HG02642 (cell line): ENCODE data around the gene RIC8B.
A peak's percentile ranks its signal among the peaks of the same experiment; 100 is the strongest.
"Not testable (repeated sequence)": the region's sequence is repeated elsewhere in the genome, so short reads cannot be mapped to it uniquely, and the experiment has no call there.

Experiments used
- ATAC-seq: cut with Tn5 transposase; IDR thresholded peaks from one replicate; pipeline ENCODE4 v1.9.1; 2021; ENCODE audit warnings: mild to moderate bottlenecking; ENCODE audit not compliant: unreplicated experiment, poor library complexity

The RIC8B gene, protein sequence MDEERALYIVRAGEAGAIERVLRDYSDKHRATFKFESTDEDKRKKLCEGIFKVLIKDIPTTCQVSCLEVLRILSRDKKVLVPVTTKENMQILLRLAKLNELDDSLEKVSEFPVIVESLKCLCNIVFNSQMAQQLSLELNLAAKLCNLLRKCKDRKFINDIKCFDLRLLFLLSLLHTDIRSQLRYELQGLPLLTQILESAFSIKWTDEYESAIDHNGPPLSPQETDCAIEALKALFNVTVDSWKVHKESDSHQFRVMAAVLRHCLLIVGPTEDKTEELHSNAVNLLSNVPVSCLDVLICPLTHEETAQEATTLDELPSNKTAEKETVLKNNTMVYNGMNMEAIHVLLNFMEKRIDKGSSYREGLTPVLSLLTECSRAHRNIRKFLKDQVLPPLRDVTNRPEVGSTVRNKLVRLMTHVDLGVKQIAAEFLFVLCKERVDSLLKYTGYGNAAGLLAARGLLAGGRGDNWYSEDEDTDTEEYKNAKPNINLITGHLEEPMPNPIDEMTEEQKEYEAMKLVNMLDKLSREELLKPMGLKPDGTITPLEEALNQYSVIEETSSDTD

DNA sequence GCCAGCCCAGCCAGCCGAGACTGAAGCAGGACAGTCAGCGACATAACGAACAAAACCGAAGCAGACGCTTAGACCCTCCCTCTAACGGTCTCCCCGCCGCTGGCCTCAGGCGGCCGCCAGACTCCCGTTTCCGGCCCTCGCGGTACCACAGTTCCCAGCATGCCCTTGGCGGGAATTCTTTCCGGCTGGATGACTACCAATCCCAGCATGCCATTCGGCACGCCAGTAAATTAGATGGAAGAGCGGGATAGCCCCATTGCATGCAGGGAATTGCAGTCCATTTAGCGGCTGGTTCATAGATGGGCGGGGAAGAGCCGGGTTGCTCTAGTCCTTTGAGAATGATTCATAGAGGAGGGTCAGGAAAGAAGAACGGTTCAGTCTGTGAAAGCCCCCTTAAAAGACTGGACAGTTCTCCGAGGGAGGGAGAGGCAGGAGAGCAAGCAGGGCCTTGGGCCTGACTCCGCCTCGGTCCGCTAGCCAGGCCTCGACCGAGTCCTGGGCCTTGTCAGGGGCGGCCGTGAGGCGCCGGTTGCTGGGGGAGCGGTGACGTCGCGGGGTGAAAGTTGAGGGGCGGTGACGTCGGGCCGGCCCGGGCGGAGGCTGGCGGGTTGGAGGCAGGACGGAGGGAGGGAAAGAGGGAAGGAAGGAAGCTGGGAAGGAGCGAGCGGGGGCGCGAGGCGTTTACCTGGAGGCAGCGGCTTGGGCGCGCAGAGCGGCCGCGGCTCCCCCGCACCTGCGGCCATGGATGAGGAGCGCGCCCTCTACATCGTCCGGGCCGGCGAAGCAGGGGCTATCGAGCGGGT, at the start of gene RIC8B:
TSS of gene RIC8B (plus strand) at position 678 of the 803 bp plus-strand sequence. CDS start at position 742, 64 bp downstream.
- peak; percentile 90 for ATAC-seq

DNA sequence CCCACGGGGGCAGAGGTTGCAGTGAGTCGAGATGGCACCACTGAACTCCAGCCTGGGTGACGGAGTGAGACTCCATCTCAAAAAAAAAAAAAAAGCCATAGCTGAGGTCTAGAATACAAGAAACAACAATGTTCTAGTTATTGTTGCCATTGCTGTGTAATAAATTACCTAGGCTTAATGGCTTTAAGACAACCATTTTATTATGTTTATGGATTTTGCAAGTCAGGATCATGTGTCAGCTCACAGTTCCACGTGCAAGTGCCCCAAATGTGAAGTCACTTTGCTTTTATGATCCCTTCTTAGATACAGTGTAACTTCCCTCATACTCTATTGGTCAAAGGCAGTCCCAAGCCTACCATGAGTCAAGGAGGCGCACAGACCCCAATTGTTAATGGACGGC, 49.5 kb upstream of the RIC8B start:
- ATAC-seq, result no peak

GRCh38 chr12:106726603-106727202, 47.8 kb upstream of the RIC8B start:
- ATAC-seq, result not testable (repeated sequence)

DNA sequence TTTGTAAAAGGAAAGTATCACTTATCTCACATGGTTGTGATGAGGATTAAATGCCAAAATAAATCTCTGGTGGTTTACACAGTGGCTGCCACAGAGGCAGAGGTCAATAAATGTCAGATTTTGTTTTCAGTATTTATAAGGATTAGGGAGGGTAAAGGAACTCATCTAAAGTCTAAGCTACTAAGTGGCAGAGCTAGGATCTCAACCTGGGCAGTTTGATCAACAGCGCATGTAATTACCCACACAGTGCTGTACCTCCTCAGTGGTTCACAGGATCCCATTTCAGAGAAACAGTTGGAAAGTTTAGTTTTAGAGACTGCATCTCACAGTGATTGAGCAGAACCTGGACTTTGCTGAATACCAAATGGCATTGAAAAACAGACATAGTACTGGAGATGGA, 44.9 kb upstream of the RIC8B start:
- ATAC-seq, result no peak

DNA sequence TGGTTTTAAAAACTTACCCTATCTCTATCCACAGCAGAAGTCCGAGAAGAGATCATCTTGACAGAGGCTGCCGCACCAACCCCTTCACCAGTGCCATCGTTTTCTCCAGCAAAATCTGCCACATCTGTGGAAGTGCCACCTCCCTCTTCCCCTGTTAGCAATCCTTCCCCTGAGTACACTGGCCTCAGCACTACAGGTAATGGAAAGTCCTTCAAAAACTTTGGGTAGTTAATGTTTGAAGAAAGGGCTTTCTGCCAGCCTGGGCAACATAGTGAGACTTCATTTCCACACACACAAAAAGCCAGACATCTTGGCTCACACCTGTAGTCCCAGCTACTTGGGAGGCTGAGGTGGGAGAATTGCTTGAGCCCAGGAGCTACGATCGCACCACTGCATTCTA, 41.6 kb upstream of the RIC8B start:
- no peak for ATAC-seq

- ATAC-seq, result no peak
Observed at GRCh38 chr12:106733660-106734059, 40.8 kb upstream of the RIC8B start.

GRCh38 chr12:106736051-106736957, 38.2 kb upstream of the RIC8B start:
- no peak for ATAC-seq

GRCh38 chr12:106739318-106739717, 35.2 kb upstream of the RIC8B start:
- ATAC-seq, result no peak

DNA sequence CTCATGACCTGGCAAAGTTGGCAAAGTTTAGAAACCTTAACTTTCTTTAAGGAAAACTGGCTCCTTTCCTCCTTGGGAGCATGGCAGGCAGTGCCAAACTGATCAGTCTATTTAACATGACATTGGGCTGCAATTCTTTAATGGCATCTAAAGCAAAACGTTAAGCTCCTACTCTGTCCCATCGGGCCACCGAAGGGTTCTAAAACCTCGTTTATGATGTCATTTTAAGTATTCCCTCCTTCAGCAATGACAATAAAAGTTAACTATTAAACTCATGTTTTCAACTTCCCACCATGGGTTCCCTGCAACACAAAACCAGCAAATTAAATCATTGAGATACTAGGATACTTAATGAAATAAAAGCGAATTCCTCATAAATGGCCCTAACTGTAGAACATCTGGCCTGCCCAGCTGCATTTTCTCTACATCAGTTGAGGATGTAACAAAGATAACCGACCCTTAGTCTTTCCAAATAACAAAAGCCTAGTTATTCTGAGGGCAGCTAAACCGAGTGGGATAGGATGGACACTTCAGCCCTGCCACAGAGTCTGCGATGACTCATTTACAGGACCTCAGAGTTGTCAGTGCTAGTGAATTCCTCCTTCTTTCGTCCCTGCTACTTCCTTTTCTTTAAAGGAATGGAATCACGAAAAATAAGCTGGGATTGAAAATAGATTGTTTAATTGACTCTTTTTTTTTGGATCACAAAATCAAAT, 34.5 kb upstream of the RIC8B start:
- ATAC-seq, result no peak

DNA sequence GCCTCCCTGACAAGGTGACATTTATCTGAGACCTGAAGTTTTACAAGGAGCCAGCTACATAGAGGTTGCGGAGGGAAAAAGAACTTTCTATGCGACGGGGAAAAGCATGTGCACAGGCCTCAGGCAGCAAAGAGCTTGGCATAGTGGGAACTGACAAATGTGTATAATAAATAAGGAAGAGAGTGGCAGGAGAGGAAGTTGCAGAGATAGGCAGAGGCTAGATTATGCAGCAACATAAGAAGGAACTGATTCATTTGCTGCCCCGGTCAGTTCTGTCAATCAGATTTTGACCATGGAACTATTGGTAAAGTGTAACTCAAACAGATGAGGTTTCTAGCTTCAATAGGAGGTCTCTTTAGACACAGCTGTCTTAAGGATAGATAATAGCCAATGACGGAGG, 33.7 kb upstream of the RIC8B start:
- no peak for ATAC-seq

DNA sequence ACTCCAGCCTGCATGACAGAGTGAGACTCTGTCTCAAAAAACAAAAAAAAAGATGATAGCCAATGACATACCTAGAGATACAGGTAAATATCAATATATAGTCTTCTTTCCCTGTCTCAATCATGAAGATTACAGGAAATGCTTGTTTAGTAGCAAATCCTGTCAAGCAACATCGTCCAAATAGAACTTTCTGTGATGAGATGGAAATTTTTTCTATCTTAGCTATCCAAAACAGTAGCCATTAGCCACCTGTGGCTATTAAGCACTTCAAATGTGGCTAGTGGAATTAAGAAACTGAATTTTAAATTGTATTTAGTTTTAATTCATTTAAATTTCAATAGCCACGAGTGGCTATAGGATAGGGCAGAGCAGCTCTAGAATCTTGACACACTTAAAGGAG, 33.2 kb upstream of the RIC8B start:
- no peak for ATAC-seq

DNA sequence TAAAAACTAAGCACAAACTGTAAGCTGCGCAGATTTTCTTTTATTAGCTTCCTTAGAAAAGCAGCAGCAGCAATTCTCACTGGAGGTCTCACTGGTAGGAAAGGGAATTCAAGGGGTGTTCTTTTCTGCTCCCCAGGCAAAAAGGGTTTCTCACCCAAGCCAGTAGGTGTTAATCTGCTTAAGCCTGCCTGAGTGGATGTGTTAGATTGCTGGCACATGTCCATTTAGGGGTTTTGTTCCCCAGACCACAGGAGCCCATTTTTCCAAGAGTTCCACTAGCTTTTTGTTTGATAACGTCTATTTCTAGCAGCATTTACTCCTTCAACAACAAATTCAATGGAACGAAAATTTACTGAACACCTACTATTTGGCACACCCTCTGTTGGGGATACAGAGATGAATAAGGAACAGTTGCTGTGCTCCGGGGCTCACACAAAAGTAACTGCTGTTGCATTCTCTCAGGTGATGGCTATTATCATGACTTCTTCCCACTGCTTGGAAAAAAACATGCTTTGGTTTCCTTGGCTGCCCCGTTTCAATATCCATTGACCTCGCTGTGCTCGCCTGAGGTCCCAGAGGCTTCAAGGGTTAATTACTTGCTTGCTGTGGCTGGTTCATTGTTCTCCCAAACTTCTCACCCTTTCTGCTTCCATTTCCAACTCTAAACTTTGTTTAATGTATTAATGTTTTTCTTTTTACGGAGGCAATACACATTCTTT, 31.1 kb upstream of the RIC8B start:
- ATAC-seq, result no peak

GRCh38 chr12:106744600-106744999, 29.9 kb upstream of the RIC8B start:
- no peak for ATAC-seq

DNA sequence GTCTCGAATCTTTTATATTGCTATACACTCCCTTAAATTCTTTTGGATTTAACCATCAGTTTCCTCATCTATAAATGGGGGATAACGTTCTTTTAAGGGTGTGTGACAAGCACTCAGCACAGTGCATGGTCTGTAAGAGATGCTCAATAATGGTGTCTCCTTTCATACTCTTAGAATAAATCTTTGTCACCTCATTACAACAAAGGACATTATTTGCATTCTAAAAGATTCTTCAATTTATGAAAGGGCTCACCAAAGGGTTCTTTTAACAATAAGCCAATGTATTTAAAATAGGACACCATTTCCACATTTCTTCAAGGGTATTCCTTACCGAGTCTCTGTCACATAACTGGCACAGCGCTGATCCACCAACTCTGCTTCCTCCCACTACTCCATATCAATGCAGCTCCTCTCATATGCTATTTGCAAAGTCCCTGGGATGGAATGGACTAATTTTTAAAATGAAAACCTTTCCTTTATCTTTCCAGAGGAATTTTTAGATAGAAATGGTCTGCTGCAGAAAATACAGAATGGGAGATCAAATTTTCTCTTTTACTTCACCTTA, 29.2 kb upstream of the RIC8B start:
- ATAC-seq, result no peak

GRCh38 chr12:106747973-106748436, 26.5 kb upstream of the RIC8B start:
- no peak for ATAC-seq

DNA sequence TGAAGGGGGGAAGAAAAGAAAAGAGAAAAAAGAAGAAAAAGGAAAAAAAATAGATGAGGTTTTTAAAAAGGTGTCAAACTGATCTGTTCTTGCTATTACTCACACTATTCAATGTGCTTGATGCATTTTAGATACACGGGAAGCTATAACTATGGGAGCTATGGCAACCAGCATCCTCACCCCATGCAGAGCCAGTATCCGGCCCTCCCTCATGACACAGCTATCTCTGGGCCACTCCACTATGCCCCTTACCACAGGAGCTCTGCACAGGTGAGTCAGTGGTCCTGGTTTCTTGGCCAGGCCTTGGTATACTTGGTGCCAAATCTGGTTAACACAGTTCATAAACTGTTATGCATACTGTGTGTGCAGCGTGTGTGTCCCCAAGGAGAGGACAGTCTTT, 24.0 kb upstream of the RIC8B start:
- ATAC-seq, result no peak

DNA sequence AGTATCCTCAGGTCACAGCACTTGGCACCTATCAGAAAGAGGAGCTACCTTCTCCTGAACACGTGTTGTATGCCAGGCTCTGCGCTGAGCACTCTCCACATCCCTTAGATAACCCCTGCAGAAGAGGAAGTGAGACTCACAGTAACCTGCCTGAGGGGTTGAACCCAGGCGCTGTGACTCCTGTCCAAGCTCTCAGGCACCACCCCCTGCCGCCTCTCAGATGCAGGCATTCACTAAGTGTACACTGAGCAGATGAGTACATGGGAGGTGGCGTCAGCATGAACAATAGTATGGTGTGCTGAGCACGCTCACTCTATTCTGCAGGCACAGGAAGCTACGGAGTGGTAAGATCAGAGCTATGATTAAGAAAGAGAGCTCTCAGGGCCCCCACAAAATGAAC, 21.0 kb upstream of the RIC8B start:
- ATAC-seq, result peak; percentile 98

DNA sequence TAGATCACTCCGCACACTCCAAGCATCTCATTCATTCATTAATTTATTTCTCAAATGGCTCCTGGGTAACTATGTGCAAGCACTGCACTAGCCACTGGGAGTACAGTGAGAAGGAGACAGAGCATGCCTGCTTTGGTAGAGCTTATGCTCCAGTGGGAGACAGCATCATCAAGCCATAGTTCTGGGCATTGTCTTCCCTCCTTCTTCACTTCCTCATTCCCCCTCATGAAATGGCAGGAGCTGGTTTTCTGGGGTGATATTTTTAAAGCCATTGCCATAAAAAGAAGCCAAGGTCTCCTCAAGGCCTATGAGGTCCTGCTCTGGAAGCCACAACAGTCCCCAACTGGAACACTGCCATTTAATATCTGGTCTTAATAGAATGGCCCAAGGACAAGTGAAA, 20.2 kb upstream of the RIC8B start:
- ATAC-seq, result no peak
